HEK293 (cell line): ENCODE data around the gene OXCT2.

Experiments
- CTCF ChIA-PET: fragments of 350-600 bp; formaldehyde crosslinking; extraction: SDS; loops from one replicate; lab custom pipeline; 2021; ENCODE audit warnings: antibody characterized with exemption; lab: Yijun Ruan, JAX
- POLR2A ChIA-PET: fragments of 300-600 bp; formaldehyde crosslinking; extraction: SDS; loops from one replicate; lab custom pipeline; 2020; ENCODE audit warnings: antibody characterized with exemption, inconsistent platforms; lab: Yijun Ruan, JAX
- H3K27ac ChIP-seq: fragments of 200-500 bp; sonication (Bioruptor generic); 2 replicates; pipeline ENCODE4 v1.5.1; 2014; ENCODE audit warnings: low read depth, low read length, control low read depth, inconsistent platforms; ENCODE audit errors: extremely low read depth
- H3K36me3 ChIP-seq, 2 experiments: fragments of 200-500 bp in 1 of 2; sonication (Bioruptor generic) in 1 of 2; 1 replicate in 1 of 2; 2 replicates in 1 of 2; pipeline ENCODE4 v1.5.1; 2014 to 2017; ENCODE audit warnings: inconsistent platforms in 2 of 2, low read length in 2 of 2; ENCODE audit not compliant: control insufficient read depth in 2 of 2, insufficient read depth in 1 of 2
- H3K4me1 ChIP-seq: fragments of 200-500 bp; sonication (Bioruptor generic); 2 replicates; pipeline ENCODE4 v1.5.1; 2014; ENCODE audit warnings: mild to moderate bottlenecking, low read length, inconsistent platforms; ENCODE audit not compliant: control insufficient read depth, insufficient read depth
- H3K4me3 ChIP-seq: 2 replicates; pipeline ENCODE4 v1.5.1; 2011; ENCODE audit warnings: low read depth, mild to moderate bottlenecking, control low read depth, low read length, moderate library complexity
- H3K9me3 ChIP-seq: fragments of 200-500 bp; sonication (Bioruptor generic); 2 replicates; pipeline ENCODE4 v1.5.1; 2014; ENCODE audit warnings: low read depth, low read length, inconsistent platforms; ENCODE audit not compliant: control insufficient read depth, insufficient read depth
- GLI4 ChIP-seq: fragments of 450-650 bp; formaldehyde crosslinking; IDR thresholded peaks from 2 replicates; pipeline ENCODE4 v1.5.1; 2016; ENCODE audit warnings: missing biosample characterization, missing genetic modification characterization
- GLIS1 ChIP-seq: fragments of 450-650 bp; formaldehyde crosslinking; IDR thresholded peaks from 2 replicates; pipeline ENCODE4 v1.5.1; 2016; ENCODE audit warnings: missing biosample characterization, missing genetic modification characterization
- HOXA7 ChIP-seq: sonication (generic); formaldehyde crosslinking; IDR thresholded peaks from 2 replicates; pipeline ENCODE4 v1.8.1; 2022; ENCODE audit warnings: missing genetic modification reagents, borderline replicate concordance
- KLF1 ChIP-seq: fragments of 450-650 bp; formaldehyde crosslinking; IDR thresholded peaks from 2 replicates; pipeline ENCODE4 v1.5.1; 2016; ENCODE audit warnings: missing biosample characterization, missing genetic modification characterization
- MEIS1 ChIP-seq: sonication (generic); formaldehyde crosslinking; IDR thresholded peaks from 2 replicates; pipeline ENCODE4 v1.8.1; 2022; ENCODE audit warnings: missing genetic modification reagents, mild to moderate bottlenecking, borderline replicate concordance
- RBAK ChIP-seq: fragments of 450-650 bp; formaldehyde crosslinking; IDR thresholded peaks from 2 replicates; pipeline ENCODE4 v1.5.1; 2016; ENCODE audit warnings: missing biosample characterization, missing genetic modification characterization
- ZEB2 ChIP-seq: fragments of 450-650 bp; formaldehyde crosslinking; IDR thresholded peaks from 2 replicates; pipeline ENCODE4 v1.5.1; 2016; ENCODE audit warnings: missing biosample characterization, missing genetic modification characterization
- ZFP37 ChIP-seq: fragments of 450-650 bp; formaldehyde crosslinking; IDR thresholded peaks from 2 replicates; pipeline ENCODE4 v1.5.1; 2016; ENCODE audit warnings: missing biosample characterization, missing genetic modification characterization
- ZNF169 ChIP-seq: fragments of 450-650 bp; formaldehyde crosslinking; IDR thresholded peaks from 2 replicates; pipeline ENCODE4 v1.5.1; 2016; ENCODE audit warnings: missing biosample characterization, missing genetic modification characterization
- ZNF184 ChIP-seq: fragments of 450-650 bp; IDR thresholded peaks from 2 replicates; pipeline ENCODE4 v1.5.1; 2018; ENCODE audit warnings: missing biosample characterization, mild to moderate bottlenecking, missing genetic modification characterization
- ZNF2 ChIP-seq: fragments of 450-650 bp; formaldehyde crosslinking; IDR thresholded peaks from 2 replicates; pipeline ENCODE4 v1.5.1; 2016; ENCODE audit warnings: missing biosample characterization, missing genetic modification characterization
- ZNF221 ChIP-seq: fragments of 450-650 bp; formaldehyde crosslinking; IDR thresholded peaks from 2 replicates; pipeline ENCODE4 v1.5.1; 2017; ENCODE audit warnings: missing biosample characterization, missing genetic modification characterization, borderline replicate concordance
- ZNF311 ChIP-seq: fragments of 450-650 bp; formaldehyde crosslinking; IDR thresholded peaks from 2 replicates; pipeline ENCODE4 v1.5.1; 2017; ENCODE audit warnings: missing biosample characterization, missing genetic modification characterization, borderline replicate concordance
- ZNF391 ChIP-seq: fragments of 450-650 bp; formaldehyde crosslinking; IDR thresholded peaks from 2 replicates; pipeline ENCODE4 v1.5.1; 2016; ENCODE audit warnings: low read depth, missing biosample characterization, missing genetic modification characterization, borderline replicate concordance
- ZNF514 ChIP-seq: fragments of 450-650 bp; formaldehyde crosslinking; IDR thresholded peaks from 2 replicates; pipeline ENCODE4 v1.5.1; 2016; ENCODE audit warnings: missing biosample characterization, missing genetic modification characterization
- ZNF560 ChIP-seq: fragments of 450-650 bp; formaldehyde crosslinking; IDR thresholded peaks from 2 replicates; pipeline ENCODE4 v1.5.1; 2017; ENCODE audit warnings: missing biosample characterization, missing genetic modification characterization, borderline replicate concordance
- ZNF585B ChIP-seq: fragments of 450-650 bp; formaldehyde crosslinking; IDR thresholded peaks from 2 replicates; pipeline ENCODE4 v1.5.1; 2016; ENCODE audit warnings: missing biosample characterization, missing genetic modification characterization
- ZNF624 ChIP-seq: fragments of 450-650 bp; formaldehyde crosslinking; IDR thresholded peaks from 2 replicates; pipeline ENCODE4 v1.5.1; 2017; ENCODE audit warnings: missing biosample characterization, missing genetic modification characterization
- ZSCAN30 ChIP-seq: fragments of 450-650 bp; IDR thresholded peaks from 2 replicates; pipeline ENCODE4 v1.5.1; 2018; ENCODE audit warnings: missing biosample characterization, mild to moderate bottlenecking, missing genetic modification characterization, moderate library complexity
- TF ChIP-seq, protein P1 (sequence below): fragments of 450-650 bp; formaldehyde crosslinking; IDR thresholded peaks from 2 replicates; pipeline ENCODE4 v1.5.1; 2017; ENCODE audit warnings: missing biosample characterization, mild to moderate bottlenecking, missing genetic modification characterization, moderate library complexity
- TF ChIP-seq, protein P2 (sequence below): fragments of 450-650 bp; formaldehyde crosslinking; IDR thresholded peaks from 2 replicates; pipeline ENCODE4 v1.5.1; 2017; ENCODE audit warnings: missing biosample characterization, missing genetic modification characterization
- TF ChIP-seq, protein P3 (sequence below): fragments of 450-650 bp; formaldehyde crosslinking; IDR thresholded peaks from 2 replicates; pipeline ENCODE4 v1.5.1; 2016; ENCODE audit warnings: missing biosample characterization, missing genetic modification characterization
- TF ChIP-seq, protein P4 (sequence below): fragments of 450-650 bp; formaldehyde crosslinking; IDR thresholded peaks from 2 replicates; pipeline ENCODE4 v1.5.1; 2016; ENCODE audit warnings: missing biosample characterization, missing genetic modification characterization
- TF ChIP-seq, protein P5 (sequence below): fragments of 450-650 bp; formaldehyde crosslinking; IDR thresholded peaks from 2 replicates; pipeline ENCODE4 v1.5.1; 2016; ENCODE audit warnings: missing biosample characterization, missing genetic modification characterization, low read depth

Gene OXCT2

DNA sequence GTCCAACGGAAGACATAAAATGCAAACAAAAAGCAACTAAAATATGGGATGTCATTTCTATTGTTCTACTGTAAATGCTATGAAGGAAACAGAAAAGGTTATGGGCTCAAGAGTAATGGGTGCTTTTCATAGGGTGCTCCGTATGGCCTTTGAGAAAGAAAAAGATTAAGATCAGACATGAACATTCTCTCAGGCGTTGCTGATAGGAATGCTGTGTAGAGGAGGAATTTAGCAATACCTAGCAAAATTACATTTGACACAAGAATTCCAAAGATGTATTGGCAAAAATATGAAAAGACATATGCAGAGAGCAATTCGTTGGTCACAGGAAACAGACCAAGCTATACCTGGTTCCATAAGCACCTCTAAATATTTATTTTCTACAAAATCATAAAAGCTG lies 5.7 kb upstream of the OXCT2 start:
- no peaks in the 10 kb centered on the region for H3K36me3 ChIP-seq
- H3K4me1 ChIP-seq = peaks cover 5% of the 10 kb centered on the region
- H3K9me3 ChIP-seq = no peaks in the 10 kb centered on the region
- no peak overlapping the region for H3K27ac ChIP-seq
- no peak overlapping the region for H3K4me3 ChIP-seq
- POLR2A ChIA-PET = no interaction called here
- CTCF ChIA-PET = interaction anchor here (0.5 to 1.0 kb wide), 2 partner anchors 14 to 34 kb away, joined by 3 read pairs; no protein-coding TSS in a partner anchor
- TF ChIP-seq, protein P1, sequence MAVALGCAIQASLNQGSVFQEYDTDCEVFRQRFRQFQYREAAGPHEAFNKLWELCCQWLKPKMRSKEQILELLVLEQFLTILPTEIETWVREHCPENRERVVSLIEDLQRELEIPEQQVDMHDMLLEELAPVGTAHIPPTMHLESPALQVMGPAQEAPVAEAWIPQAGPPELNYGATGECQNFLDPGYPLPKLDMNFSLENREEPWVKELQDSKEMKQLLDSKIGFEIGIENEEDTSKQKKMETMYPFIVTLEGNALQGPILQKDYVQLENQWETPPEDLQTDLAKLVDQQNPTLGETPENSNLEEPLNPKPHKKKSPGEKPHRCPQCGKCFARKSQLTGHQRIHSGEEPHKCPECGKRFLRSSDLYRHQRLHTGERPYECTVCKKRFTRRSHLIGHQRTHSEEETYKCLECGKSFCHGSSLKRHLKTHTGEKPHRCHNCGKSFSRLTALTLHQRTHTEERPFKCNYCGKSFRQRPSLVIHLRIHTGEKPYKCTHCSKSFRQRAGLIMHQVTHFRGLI (tag by site-specific recombination) = no peak
- TF ChIP-seq ZNF514 (no peak), ZNF2 (tag by site-specific recombination) (no peak), ZNF391 (tag by site-specific recombination) (no peak), RBAK (tag by site-specific recombination) (no peak), ZSCAN30 (tag by site-specific recombination) (no peak), GLIS1 (no peak), ZNF221 (tag by site-specific recombination) (no peak)
- TF ChIP-seq, protein P2, sequence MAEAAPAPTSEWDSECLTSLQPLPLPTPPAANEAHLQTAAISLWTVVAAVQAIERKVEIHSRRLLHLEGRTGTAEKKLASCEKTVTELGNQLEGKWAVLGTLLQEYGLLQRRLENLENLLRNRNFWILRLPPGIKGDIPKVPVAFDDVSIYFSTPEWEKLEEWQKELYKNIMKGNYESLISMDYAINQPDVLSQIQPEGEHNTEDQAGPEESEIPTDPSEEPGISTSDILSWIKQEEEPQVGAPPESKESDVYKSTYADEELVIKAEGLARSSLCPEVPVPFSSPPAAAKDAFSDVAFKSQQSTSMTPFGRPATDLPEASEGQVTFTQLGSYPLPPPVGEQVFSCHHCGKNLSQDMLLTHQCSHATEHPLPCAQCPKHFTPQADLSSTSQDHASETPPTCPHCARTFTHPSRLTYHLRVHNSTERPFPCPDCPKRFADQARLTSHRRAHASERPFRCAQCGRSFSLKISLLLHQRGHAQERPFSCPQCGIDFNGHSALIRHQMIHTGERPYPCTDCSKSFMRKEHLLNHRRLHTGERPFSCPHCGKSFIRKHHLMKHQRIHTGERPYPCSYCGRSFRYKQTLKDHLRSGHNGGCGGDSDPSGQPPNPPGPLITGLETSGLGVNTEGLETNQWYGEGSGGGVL = no peak
- TF ChIP-seq, protein P3, sequence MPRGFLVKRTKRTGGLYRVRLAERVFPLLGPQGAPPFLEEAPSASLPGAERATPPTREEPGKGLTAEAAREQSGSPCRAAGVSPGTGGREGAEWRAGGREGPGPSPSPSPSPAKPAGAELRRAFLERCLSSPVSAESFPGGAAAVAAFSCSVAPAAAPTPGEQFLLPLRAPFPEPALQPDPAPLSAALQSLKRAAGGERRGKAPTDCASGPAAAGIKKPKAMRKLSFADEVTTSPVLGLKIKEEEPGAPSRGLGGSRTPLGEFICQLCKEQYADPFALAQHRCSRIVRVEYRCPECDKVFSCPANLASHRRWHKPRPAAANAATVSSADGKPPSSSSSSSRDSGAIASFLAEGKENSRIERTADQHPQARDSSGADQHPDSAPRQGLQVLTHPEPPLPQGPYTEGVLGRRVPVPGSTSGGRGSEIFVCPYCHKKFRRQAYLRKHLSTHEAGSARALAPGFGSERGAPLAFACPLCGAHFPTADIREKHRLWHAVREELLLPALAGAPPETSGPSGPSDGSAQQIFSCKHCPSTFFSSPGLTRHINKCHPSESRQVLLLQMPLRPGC = no peak

DNA sequence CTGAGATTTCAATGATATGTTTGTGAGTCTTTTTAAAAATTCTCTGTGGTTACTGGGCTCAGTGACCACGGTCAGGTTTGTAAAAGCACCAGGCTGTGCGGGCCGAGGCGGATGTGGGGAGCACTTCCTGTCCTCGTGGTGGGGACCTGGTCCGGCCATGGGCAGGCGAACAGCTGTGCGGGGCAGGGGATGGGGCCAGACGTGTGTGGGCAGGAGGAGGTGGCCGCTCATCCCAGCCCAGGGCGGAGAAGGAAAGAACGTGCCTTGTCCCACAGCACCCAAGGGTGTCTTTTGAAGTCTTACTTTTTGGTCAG lies 5.2 kb upstream of the OXCT2 start:
- H3K27ac ChIP-seq = no peak overlapping the region
- POLR2A ChIA-PET = no interaction called here

More for the DNA sequence above, 5.2 kb upstream of the OXCT2 start:
- no peaks in the 10 kb centered on the region for H3K36me3 ChIP-seq
- CTCF ChIA-PET = interaction anchor here (1.0 kb wide), 1 partner anchor 33 kb away, joined by 3 read pairs; no protein-coding TSS in a partner anchor
- peaks cover 5% of the 10 kb centered on the region for H3K4me1 ChIP-seq
- no peaks in the 10 kb centered on the region for H3K9me3 ChIP-seq
- TF ChIP-seq ZNF624 (tag by site-specific recombination) = no peak
- no peak for TF ChIP-seq MEIS1 (CRISPR knock-in tag)
- TF ChIP-seq ZNF169 = no peak
- no peak for TF ChIP-seq ZNF585B
- TF ChIP-seq ZNF184 (tag by site-specific recombination) = no peak
- TF ChIP-seq KLF1 (tag by site-specific recombination) = no peak
- TF ChIP-seq ZNF560 (tag by site-specific recombination) = no peak
- TF ChIP-seq, protein P2 = no peak
- no peak for TF ChIP-seq GLI4 (tag by site-specific recombination)
- TF ChIP-seq ZFP37 = no peak
- TF ChIP-seq ZNF311 (tag by site-specific recombination) = no peak
- no peak for TF ChIP-seq HOXA7 (CRISPR knock-in tag)
- TF ChIP-seq, protein P4, sequence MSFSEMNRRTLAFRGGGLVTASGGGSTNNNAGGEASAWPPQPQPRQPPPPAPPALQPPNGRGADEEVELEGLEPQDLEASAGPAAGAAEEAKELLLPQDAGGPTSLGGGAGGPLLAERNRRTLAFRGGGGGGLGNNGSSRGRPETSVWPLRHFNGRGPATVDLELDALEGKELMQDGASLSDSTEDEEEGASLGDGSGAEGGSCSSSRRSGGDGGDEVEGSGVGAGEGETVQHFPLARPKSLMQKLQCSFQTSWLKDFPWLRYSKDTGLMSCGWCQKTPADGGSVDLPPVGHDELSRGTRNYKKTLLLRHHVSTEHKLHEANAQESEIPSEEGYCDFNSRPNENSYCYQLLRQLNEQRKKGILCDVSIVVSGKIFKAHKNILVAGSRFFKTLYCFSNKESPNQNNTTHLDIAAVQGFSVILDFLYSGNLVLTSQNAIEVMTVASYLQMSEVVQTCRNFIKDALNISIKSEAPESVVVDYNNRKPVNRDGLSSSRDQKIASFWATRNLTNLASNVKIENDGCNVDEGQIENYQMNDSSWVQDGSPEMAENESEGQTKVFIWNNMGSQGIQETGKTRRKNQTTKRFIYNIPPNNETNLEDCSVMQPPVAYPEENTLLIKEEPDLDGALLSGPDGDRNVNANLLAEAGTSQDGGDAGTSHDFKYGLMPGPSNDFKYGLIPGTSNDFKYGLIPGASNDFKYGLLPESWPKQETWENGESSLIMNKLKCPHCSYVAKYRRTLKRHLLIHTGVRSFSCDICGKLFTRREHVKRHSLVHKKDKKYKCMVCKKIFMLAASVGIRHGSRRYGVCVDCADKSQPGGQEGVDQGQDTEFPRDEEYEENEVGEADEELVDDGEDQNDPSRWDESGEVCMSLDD (tag by site-specific recombination) = no peak
- TF ChIP-seq, protein P5, sequence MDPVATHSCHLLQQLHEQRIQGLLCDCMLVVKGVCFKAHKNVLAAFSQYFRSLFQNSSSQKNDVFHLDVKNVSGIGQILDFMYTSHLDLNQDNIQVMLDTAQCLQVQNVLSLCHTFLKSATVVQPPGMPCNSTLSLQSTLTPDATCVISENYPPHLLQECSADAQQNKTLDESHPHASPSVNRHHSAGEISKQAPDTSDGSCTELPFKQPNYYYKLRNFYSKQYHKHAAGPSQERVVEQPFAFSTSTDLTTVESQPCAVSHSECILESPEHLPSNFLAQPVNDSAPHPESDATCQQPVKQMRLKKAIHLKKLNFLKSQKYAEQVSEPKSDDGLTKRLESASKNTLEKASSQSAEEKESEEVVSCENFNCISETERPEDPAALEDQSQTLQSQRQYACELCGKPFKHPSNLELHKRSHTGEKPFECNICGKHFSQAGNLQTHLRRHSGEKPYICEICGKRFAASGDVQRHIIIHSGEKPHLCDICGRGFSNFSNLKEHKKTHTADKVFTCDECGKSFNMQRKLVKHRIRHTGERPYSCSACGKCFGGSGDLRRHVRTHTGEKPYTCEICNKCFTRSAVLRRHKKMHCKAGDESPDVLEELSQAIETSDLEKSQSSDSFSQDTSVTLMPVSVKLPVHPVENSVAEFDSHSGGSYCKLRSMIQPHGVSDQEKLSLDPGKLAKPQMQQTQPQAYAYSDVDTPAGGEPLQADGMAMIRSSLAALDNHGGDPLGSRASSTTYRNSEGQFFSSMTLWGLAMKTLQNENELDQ = no peak
- TF ChIP-seq ZEB2 (tag by site-specific recombination) = no peak
- H3K4me3 ChIP-seq = no peak overlapping the region
